ENCODE measurements around the gene ANKFN1. TPM values are rescaled to one million over a fixed set of nuclear protein-coding genes. Genes with fewer than 3 reads are reported as not detected.
A peak's percentile ranks its signal among the peaks of the same experiment; 100 is the strongest.

Gene ANKFN1
- total RNA-seq, 1 donor from 2014 or later = not detected

GRCh38 chr17:56121191-56122051 lies 31.9 kb upstream of the ANKFN1 start:
- Mint-ChIP-seq H3K9me3 (no peaks in the 10 kb centered on the region), H3K4me1 (no peaks in the 10 kb centered on the region), H3K4me3 (no peak overlapping the region), H3K27me3 (ENCODE audit: insufficient read depth, low read depth) (no peaks in the 10 kb centered on the region), H3K36me3 (no peaks in the 10 kb centered on the region), H3K27ac (no peak overlapping the region)
- DNase-seq (ENCODE audit: low spot score) = peak; percentile 52
- H3K4me2 ChIP-seq = no peak overlapping the region
- TF ChIP-seq EZH2 (IDR thresholded peaks at IDR 0.05) (no peak), EZH2phosphoT487 (IDR thresholded peaks at IDR 0.05) (no peak)
- TF ChIP-seq, protein P1, sequence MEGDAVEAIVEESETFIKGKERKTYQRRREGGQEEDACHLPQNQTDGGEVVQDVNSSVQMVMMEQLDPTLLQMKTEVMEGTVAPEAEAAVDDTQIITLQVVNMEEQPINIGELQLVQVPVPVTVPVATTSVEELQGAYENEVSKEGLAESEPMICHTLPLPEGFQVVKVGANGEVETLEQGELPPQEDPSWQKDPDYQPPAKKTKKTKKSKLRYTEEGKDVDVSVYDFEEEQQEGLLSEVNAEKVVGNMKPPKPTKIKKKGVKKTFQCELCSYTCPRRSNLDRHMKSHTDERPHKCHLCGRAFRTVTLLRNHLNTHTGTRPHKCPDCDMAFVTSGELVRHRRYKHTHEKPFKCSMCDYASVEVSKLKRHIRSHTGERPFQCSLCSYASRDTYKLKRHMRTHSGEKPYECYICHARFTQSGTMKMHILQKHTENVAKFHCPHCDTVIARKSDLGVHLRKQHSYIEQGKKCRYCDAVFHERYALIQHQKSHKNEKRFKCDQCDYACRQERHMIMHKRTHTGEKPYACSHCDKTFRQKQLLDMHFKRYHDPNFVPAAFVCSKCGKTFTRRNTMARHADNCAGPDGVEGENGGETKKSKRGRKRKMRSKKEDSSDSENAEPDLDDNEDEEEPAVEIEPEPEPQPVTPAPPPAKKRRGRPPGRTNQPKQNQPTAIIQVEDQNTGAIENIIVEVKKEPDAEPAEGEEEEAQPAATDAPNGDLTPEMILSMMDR (IDR thresholded peaks at IDR 0.05) = peak; percentile 53
- no peaks in the 10 kb centered on the region for H4K20me1 ChIP-seq (ENCODE audit: low read depth)
- no peak overlapping the region for H2AFZ ChIP-seq (replicated peaks)
- no peaks in the 10 kb centered on the region for H3K27me3 ChIP-seq
- H3K79me2 ChIP-seq (ENCODE audit: low read depth) = no peaks in the 10 kb centered on the region
- no peak overlapping the region for H3K27ac ChIP-seq
- no peaks in the 10 kb centered on the region for H3F3A ChIP-seq (ENCODE audit: low read depth)
- no peak overlapping the region for H3K9ac ChIP-seq
- H3K4me1 ChIP-seq = no peaks in the 10 kb centered on the region
- H3K9me3 ChIP-seq (ENCODE audit: low read depth) = no peaks in the 10 kb centered on the region
- no peaks in the 10 kb centered on the region for H3K36me3 ChIP-seq
- H3K4me3 ChIP-seq = no peak overlapping the region

- Histone ChIP-seq H3K4me2 (no peak overlapping the region), H3K79me2 (ENCODE audit: low read depth) (no peaks in the 10 kb centered on the region), H2AFZ (replicated peaks) (no peak overlapping the region), H4K20me1 (ENCODE audit: low read depth) (no peaks in the 10 kb centered on the region), H3K4me3 (no peak overlapping the region), H3F3A (ENCODE audit: low read depth) (no peaks in the 10 kb centered on the region), H3K27me3 (no peaks in the 10 kb centered on the region), H3K36me3 (no peaks in the 10 kb centered on the region), H3K27ac (no peak overlapping the region), H3K4me1 (peaks cover 17% of the 10 kb centered on the region), H3K9me3 (ENCODE audit: low read depth) (no peaks in the 10 kb centered on the region), H3K9ac (no peak overlapping the region)
- H3K27ac Mint-ChIP-seq = no peak overlapping the region
- H3K4me1 Mint-ChIP-seq = peaks cover 15% of the 10 kb centered on the region
- TF ChIP-seq, protein P1 (IDR thresholded peaks at IDR 0.05) = peak; percentile 79
- TF ChIP-seq EZH2phosphoT487 (IDR thresholded peaks at IDR 0.05) = no peak
- no peak overlapping the region for H3K4me3 Mint-ChIP-seq
- peak; percentile 68 for DNase-seq (ENCODE audit: low spot score)
- H3K9me3 Mint-ChIP-seq = no peaks in the 10 kb centered on the region
- no peaks in the 10 kb centered on the region for H3K36me3 Mint-ChIP-seq
- H3K27me3 Mint-ChIP-seq (ENCODE audit: insufficient read depth, low read depth) = peaks cover 3% of the 10 kb centered on the region
Measured at GRCh38 chr17:56125830-56126819, 27.1 kb upstream of the ANKFN1 start.

DNA sequence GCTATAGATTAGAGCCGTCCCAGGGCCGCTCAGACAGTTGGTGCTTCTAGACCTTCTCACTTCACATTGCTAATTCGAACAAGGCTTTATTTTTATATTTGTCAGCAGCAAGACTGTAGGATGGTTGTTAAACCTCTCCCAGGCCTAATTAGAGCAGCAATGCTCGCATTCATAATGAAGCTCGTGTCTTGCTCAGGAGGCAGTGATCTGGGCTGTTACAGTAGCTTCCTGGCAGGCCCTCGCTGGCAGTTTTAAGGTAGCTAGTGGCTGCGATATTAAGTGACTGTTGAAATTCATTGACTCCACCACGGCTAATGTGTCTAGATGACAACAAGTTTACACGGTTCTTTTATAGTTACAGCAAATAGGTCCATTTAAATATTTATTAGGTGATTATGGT lies 23.2 kb upstream of the ANKFN1 start:
- Histone ChIP-seq H3F3A (ENCODE audit: low read depth) (no peaks in the 10 kb centered on the region), H3K4me1 (peaks cover 28% of the 10 kb centered on the region), H4K20me1 (ENCODE audit: low read depth) (no peaks in the 10 kb centered on the region), H3K36me3 (no peaks in the 10 kb centered on the region), H3K27ac (no peak overlapping the region), H3K9me3 (ENCODE audit: low read depth) (no peaks in the 10 kb centered on the region), H3K79me2 (ENCODE audit: low read depth) (no peaks in the 10 kb centered on the region), H2AFZ (replicated peaks) (no peak overlapping the region), H3K4me3 (no peak overlapping the region), H3K9ac (no peak overlapping the region), H3K4me2 (peak overlapping the region; percentile 29), H3K27me3 (no peaks in the 10 kb centered on the region)
- DNase-seq (ENCODE audit: low spot score) = peak; percentile 39
- TF ChIP-seq EZH2 (IDR thresholded peaks at IDR 0.05) (no peak), EZH2phosphoT487 (IDR thresholded peaks at IDR 0.05) (no peak)
- TF ChIP-seq, protein P1 (IDR thresholded peaks at IDR 0.05) = no peak
- Mint-ChIP-seq H3K27ac (no peak overlapping the region), H3K4me3 (no peak overlapping the region), H3K9me3 (no peaks in the 10 kb centered on the region), H3K4me1 (peaks cover 18% of the 10 kb centered on the region), H3K27me3 (ENCODE audit: insufficient read depth, low read depth) (peaks cover 3% of the 10 kb centered on the region), H3K36me3 (no peaks in the 10 kb centered on the region)
